GM18867 (cell line): ENCODE measurements around the gene ERFE.

Experiments used
- ATAC-seq: cut with Tn5 transposase; IDR thresholded peaks from one replicate; pipeline ENCODE4 v1.9.1; 2021; ENCODE audit warnings: mild to moderate bottlenecking, moderate library complexity; ENCODE audit not compliant: unreplicated experiment

The ERFE gene

DNA sequence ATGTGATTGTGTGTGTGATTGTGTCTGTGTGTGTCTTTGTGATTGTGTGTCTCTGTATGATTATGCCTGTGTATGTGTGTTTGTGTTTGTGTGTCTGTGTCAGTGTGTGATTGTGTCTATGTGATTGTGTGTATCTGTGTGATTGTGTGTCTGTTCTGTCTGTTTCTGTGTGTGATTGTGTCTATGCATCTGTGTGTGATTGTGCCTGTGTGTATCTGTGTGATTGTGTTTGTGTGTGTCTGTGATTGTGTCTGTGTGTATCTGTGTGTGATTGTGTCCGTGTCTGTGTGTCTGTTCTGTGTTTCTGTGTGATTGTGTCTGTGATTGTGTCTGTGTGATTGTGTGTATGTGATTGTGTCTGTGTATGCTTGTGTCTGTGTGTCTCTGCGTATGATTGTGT lies 32.4 kb upstream of the ERFE start:
- ATAC-seq, result no peak

DNA sequence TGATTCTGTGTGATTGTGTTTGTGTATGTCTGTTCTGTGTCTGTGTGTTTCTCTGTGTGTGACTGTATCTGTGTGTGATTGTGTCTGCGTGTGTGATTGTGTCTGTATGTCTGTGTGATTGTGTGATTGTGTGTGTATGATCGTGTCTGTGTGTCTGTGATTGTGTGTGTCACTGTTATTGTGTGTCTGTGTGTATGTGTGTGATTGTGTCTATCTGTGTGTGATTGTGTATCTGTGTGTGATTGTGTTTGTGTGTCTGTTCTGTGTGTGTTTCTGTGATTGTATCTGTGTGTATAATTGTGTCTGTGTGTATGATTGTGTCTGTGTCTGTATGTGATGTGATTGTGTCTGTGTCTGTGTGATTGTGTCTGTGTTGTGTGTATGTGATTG lies 32.0 kb upstream of the ERFE start:
- no peak for ATAC-seq

DNA sequence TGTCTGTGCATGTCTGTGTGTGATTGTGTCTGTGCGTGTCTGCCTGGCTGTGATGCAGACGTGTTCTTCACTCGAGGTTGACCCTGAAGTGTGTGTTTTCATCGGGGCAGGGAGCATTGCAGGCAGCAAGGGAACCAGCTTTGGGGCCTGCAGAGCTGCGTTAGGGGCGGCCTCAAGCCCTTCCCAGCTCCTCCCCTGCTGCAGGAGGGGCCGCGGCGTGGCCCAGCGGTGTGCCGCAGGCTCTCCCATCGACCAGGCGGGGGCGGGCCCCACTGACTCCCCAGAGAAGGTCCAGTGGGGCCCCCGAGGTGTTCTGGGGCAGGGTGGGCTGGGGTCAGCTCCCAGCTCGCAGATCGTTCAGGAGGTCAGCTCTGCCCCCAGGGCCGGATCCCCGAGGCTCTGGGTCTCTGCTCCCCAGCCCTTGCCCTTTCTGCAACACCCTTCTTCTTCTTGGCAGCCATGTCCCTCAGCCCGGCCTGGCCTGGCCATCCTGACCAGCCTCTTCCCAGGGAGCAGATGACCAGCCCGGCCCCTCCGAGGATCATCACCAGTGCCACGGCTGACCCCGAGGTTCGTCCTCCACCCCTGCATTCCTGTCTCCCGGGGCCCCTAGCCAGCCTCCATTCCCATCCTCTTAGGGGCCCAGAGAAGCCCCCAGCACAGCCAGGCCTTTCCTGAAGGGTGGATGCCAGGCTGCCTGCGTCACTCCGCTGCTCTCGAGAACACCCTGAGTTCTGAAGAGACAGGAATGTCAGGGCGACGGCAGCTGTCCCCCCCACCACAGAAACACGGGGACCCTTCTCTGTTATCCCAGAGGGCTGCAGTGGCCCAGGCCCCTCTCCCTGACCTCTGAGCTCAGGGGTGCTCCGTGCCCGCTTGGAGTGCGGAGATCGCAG lies 31.4 kb upstream of the ERFE start:
- no peak for ATAC-seq

DNA sequence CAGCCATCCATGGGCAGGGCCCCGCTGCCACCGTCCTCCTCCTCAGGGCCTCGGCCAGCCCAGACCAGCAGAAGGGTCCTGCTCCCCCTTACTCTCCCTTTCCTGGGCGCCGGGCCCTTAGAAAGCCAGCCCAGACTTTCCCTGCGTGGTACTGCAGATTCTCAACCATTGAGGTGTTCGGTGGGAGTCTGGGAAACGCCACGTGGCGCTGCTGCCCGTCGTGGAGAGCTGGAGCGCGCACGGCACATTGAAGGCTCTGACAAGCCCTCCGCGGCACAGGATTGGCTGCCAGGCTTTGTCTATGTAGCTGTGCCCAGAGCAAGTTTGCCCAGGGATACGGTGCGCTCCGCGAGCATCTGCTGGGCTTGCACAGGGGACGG lies 30.7 kb upstream of the ERFE start:
- no peak for ATAC-seq

DNA sequence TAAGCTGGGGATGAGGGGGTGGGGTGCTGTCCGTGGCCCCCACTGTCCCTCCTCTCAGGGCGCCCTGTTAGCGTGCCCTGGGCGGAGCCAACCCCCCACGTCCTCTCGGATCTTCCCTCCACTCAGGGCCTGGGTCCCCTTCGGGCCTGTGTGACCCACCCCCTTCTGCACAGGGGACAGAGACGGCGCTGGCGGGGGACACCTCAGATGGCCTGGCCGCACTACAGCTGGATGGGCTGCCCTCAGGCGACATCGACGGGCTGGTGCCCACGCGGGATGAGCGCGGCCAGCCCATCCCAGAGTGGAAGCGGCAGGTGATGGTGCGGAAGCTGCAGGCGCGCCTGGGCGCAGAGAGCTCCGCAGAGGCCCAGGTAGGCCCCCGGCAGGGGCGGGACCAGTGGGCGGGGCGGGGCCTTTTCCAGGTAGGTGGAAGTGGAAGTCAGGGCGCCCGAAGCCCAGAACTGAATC lies 30.2 kb upstream of the ERFE start:
- no peak for ATAC-seq

DNA sequence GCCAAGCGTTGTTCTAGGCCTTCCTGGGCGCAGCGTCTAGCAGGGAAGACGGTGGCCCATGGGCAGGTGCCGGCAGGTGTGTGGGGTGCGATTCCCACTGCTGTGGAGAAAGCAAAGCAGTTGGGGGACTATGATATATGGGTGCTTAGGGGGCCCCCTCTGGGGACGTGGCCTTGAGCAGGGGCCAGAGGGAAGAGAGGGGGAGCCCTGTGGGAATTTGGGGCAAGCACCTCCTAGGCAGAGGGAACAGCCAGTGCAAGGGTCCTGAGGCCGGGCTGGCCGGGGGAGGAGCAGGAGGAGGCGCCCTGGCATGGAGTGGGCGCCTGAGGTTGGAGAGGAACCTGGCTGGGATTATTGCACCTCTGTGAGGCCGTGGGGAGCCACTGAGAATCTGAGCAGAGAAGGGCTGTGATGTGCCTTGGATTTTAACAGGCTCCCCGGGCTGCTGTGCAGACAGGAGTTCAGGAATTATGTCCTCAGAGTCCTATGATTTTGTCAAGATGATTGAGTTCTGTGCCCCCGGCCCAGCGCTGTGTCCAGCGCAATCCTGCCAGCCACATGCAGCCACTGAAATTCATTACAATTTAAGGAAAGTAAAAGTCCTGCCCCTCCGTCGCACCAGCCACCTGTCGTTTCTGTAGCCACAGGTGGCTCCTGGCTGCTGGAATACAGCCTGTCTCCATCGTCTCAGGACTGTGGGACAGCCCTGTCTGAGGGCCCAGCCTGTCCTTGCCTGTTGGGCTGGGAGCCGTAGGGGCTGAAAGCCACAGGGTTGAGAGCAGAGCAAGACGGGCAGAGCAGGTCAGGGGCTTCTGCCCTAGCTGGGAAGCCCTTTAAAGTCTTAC lies 29.4 kb upstream of the ERFE start:
- no peak for ATAC-seq

DNA sequence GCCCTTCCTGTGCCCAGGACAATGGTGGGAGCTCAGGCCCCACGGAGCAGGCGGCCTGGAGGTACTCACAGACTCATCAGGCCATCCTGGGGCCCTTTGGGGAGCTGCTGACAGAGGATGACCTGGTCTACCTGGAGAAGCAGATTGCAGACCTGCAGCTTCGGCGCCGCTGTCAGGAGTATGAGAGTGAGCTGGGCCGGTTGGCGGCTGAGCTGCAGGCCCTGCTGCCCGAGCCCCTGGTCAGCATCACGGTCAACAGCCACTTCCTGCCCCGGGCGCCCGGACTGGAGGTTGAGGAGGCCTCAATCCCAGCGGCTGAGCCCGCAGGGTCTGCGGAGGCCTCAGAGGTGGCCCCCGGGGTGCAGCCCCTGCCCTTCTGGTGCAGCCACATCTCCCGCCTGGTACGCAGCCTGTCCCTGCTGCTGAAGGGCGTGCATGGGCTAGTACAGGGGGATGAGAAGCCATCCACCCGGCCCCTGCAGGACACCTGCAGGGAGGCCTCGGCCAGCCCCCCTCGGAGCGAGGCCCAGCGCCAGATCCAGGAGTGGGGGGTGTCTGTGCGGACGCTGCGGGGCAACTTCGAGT lies 28.6 kb upstream of the ERFE start:
- no peak for ATAC-seq

DNA sequence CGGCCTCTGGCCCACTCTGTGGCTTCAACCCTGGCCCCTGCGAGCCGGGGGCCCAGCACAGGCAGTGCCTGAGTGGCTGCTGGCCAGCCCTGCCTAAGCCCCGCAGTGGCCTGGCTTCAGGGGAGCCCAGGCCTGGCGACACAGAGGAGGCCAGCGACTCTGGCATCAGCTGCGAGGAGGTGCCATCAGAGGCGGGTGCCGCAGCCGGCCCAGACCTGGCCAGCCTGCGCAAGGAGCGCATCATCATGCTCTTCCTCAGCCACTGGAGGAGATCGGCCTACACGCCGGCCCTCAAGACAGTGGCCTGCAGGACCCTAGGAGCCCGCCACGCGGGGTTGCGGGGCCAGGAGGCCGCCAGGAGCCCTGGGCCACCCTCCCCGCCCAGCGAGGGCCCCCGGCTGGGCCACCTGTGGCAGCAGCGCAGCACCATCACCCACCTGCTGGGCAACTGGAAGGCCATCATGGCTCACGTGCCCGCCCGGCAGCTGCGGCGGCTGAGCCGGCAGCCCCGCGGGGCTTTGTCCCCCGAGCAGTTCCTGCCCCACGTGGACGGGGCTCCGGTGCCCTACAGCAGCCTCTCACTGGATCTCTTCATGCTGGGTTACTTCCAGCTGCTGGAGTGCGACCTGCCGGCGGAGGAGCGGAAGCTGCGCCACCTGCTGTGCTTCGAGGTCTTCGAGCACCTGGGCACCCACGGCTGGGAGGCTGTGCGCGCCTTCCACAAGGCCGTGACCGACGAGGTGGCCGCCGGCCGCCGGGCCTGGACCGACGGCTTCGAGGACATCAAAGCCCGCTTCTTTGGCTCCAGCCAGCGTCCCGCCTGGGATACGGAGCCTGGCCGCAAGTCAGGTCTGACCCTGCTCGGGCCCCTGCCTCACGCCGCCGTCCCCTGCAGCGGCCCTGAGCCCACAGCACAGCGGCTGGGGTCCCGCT lies 27.8 kb upstream of the ERFE start:
- ATAC-seq, result no peak

DNA sequence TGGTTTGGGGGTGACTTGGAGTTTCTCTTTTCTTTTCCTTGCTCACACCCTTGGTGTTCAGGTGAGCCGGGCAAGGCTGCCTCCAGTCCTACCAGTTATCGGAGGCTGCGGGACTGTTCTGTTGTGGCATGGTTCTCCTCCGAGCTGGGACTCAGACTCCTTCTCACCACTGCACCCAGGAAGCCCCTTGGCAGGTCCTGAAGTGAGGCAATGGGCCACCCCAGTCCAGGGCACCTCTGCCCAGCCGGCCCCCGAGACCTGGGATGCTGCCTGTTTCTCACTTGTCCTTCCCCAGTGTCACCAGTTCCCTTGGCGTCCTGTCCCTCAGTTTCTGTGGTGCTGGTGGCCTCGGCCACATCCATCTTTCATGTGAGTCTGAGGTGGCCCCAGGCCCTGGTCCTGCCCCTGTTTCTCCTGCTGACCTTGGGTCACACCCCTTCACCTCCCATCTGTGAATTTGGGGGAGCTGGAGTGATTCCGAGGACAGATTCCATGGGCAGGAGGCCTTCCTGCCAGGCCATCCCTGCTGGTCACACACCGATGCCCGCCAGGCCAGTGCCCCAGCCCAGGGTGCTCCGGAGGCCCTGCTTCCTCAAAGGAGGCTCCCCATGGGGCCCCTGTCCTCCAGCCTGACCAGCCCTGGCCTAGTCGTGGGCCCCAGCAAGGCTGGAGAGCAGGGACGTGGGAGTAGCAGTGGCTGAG lies 26.9 kb upstream of the ERFE start:
- ATAC-seq, result no peak

DNA sequence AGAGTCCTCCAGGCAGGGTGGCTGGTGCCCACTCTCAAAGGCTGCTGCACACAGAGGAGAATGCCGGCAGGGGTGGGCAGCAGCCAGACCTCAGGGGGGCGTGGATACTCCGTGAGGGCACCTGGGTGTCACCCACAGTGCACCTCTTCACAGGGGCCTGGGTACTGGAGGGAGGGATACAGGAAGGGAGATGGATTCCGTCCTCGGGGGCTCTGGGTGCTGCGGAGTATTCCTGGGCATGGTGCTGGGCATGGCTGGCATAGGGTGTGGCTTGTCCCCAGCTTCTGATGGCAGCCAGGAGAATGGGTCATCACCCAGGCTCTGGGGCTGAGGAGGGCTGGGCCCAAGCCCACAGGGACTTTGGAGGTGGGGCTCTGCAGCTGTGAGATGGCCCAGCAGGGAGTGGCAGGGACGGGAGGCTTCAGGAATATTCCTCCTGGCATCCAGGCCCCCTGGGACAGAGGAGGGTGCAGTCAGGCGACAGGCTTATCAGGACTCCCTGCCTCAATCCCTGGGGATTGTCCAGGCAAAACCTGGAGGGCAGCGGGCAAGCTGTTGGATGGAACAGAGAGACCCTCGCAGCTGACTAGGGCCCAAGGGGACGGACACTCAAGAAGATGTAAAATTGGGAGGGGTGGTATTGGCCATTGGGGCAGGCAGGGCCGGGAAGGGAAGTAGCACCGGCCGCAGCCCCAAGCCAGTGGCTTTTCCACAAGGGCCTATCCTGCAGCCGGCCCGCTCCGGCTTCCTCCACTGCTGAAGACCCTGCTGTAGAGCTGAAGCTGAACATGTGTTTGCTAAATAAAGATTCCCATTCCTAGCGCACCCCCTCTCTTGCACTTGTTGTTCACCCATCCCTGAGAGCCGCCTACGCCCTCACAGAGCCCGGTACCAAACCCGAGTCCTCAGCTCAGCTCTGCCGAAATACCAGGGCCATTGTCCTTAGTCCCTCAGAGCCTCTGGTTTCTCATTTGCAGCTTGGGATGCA lies 26.0 kb upstream of the ERFE start:
- ATAC-seq, result no peak

DNA sequence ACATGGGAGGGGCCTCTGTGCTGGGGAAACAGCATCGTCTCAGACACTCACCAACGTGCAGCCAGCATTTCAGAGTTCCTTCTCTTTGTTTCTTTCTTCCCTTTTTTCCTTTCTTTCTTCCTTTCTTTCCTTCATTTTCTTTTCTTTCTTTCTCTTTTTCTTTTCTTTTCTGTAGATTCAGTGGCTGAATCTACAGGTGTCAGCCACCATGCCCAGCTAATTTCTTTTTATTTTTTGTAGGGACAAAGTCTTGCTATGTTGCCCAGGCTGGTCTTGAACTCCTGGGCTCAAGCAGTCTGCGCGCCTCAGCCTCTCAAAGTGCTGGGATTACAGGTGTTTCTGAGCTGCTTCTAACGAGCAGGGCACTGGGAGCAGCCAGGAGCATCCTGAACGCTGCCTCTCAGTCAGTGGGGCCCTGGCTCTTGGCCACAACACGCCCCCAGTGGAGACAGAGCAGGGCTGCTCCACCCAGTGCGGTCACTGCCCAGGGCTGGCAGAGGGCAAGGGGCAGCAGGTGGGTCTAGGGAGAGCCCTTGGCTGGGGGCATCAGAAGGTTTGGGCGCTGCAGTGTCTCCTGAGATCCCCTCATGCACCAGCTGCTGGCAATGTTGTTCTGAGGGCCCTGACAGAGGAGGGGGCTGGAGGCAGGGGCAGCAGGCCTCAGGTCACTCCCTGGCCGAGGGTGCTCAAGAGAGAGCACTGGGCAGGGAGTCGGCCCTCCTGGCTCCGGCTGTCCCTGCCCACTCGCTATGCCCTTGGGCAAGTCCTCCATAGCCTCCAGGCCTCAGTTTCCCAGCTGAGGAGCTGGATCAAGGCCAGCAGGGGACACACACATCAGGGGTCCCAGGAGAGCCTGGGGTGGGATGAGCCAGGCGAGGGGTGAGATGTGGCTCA lies 25.0 kb upstream of the ERFE start:
- ATAC-seq, result no peak

DNA sequence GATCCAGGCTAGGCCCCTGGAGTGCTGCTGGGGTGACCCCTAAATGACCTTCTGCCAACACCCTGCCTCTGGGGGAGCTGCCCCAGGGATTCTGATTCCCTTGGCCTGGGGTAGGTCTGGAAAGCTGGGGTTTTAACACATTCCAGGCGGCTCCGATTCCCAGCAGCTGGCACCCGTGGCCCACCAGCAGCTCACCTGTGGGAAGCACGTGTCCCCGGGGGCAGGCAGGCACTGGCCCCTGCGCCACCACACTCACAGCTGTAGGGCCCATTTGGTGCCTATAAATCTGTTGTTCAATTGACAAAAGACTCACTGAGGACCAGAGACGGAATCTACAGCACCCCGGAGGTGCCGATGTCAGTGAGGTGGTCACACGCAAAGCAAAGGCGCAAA lies 24.4 kb upstream of the ERFE start:
- no peak for ATAC-seq

DNA sequence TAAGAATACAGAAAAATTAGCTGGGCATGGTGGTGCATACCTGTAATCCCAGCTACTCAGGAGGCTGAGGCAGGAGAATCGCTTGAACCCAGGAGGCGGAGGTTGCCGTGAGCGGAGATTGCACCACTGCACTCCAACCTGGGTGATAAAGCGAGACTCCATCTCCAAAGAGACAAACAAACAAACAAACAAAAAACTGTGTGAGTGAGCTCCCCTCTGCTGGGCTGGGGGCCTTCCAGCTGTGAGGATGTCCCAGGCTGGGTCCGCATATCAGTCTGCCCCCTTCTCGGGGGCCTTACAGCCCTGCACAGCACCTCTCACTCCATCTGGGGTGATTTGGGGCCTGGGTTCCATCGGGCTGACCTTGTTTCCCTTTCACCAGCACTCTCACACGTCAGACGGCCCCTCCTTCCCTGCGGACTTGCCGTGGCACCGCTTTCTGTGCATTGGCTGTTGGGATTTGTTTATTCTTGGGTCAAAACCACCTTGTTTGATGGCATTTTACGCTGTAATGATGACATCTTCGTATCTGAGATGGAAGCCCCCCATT lies 23.1 kb upstream of the ERFE start:
- no peak for ATAC-seq

DNA sequence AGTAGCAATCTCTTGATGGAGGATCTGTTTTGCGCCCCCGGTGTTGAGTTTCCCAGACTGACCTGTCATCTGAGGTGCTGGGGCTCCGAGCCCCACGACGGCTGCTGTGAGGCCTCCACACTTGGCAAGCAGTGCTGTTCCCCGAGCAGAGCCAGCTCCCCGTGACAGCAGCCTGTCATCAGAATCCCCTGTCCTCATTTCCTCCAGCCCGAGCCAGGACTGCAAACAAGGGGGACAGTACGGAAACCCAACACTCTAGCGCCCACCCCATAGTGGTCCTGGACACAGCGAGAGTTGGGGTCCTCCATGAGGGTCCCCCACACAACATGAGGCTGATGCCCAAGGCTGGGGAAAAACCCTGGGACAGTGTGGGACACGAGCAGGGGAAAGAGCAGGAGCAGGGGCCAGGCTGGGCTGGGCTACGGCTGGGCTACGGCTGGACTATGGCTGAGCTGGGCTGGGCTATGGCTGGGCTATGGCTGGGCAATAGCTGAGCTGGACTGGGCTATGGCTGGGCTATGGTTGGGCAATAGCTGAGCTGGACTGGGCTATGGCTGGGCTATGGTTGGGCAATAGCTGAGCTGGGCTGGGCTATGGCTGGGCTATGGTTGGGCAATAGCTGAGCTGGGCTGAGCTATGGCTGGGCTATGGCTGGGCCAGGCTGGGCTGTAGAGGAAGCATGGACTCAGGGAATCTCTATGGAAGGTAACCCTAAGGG lies 21.8 kb upstream of the ERFE start:
- ATAC-seq, result no peak

DNA sequence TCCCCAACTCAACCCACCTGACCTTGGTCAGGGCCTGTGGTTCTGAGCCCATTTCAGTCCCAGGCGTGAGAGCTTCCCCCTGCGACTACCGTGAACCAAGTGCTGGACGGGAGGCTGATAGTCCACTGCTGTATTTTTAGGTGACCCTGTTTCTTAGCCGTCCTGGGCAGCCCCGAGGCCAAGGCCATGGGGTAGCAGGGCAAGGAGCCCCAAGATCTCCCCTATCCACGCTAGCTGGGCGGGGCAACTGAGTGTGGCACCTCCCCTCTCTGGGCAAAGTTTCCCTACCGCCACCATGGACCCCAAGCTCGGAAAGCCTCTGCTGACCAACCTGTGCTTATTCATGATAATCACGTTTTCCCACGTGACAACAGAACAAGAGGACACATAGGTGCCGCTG lies 20.9 kb upstream of the ERFE start:
- ATAC-seq, result no peak

DNA sequence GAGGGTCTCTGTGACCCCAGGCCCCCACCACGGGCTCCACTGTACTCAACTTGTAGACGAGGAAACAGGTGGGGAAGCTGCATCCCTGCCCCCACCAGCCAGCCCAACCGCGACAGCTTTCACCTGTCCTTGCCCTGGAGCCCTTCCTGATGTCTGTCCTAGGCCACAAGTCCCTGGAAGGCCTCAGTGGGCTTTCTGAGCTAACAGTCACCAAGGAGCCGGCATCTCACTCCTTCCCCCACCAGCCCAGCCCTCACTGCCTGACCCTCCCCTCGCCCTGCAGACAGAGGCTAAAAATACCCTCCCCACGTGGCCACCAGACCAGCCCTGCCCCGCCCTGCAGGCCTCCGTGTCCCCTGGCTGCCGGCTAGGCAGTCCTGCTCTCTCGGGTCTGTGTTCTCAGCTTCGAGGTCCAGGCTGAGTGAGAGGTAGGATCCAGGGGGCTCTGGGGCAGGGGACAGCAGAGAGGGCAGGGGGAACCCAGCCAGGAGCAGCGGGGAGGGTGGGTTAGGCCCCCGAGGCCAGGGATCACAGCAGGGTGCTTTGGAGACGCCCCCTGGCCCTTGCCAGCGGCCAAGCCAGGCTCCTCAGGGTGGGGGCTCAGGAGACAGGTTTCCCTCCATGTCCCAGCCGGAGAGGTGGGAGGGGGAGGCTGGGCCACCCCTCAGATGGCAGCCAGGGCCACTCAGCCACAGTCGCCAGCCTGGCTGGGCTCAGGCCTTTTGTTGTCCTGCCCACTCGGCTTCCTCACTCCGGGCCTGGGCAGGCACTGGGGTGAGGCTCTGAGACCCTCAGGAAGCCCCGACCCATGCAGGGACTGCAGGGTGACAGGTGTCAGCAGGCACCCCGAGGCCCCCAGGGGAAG lies 20.2 kb upstream of the ERFE start, which contains the start of gene KLHL30:
TSS of gene KLHL30 (plus strand) at position 338 of the 865 bp plus-strand sequence. CDS start 2,087 bp downstream, outside the sequence.
- ATAC-seq, result no peak
